HEK293 (cell line): ENCODE data around the gene GJB4.

ENCODE experiments used
- CTCF ChIA-PET: fragments of 350-600 bp; formaldehyde crosslinking; extraction: SDS; loops from one replicate; lab custom pipeline; 2021; ENCODE audit warnings: antibody characterized with exemption; lab: Yijun Ruan, JAX
- POLR2A ChIA-PET: fragments of 300-600 bp; formaldehyde crosslinking; extraction: SDS; loops from one replicate; lab custom pipeline; 2020; ENCODE audit warnings: antibody characterized with exemption, inconsistent platforms; lab: Yijun Ruan, JAX
- H3K27ac ChIP-seq: fragments of 200-500 bp; sonication (Bioruptor generic); 2 replicates; pipeline ENCODE4 v1.5.1; 2014; ENCODE audit warnings: low read depth, low read length, control low read depth, inconsistent platforms; ENCODE audit errors: extremely low read depth
- H3K36me3 ChIP-seq, 2 experiments: fragments of 200-500 bp in 1 of 2; sonication (Bioruptor generic) in 1 of 2; 1 replicate in 1 of 2; 2 replicates in 1 of 2; pipeline ENCODE4 v1.5.1; 2014 to 2017; ENCODE audit warnings: inconsistent platforms in 2 of 2, low read length in 2 of 2; ENCODE audit not compliant: control insufficient read depth in 2 of 2, insufficient read depth in 1 of 2
- H3K4me1 ChIP-seq: fragments of 200-500 bp; sonication (Bioruptor generic); 2 replicates; pipeline ENCODE4 v1.5.1; 2014; ENCODE audit warnings: mild to moderate bottlenecking, low read length, inconsistent platforms; ENCODE audit not compliant: control insufficient read depth, insufficient read depth
- H3K4me3 ChIP-seq: 2 replicates; pipeline ENCODE4 v1.5.1; 2011; ENCODE audit warnings: low read depth, mild to moderate bottlenecking, control low read depth, low read length, moderate library complexity
- H3K9me3 ChIP-seq: fragments of 200-500 bp; sonication (Bioruptor generic); 2 replicates; pipeline ENCODE4 v1.5.1; 2014; ENCODE audit warnings: low read depth, low read length, inconsistent platforms; ENCODE audit not compliant: control insufficient read depth, insufficient read depth
- GLIS1 ChIP-seq: fragments of 450-650 bp; formaldehyde crosslinking; IDR thresholded peaks from 2 replicates; pipeline ENCODE4 v1.5.1; 2016; ENCODE audit warnings: missing biosample characterization, missing genetic modification characterization
- IKZF3 ChIP-seq: fragments of 450-650 bp; IDR thresholded peaks from 2 replicates; pipeline ENCODE4 v1.5.0; 2018; ENCODE audit warnings: missing biosample characterization, mild to moderate bottlenecking, missing genetic modification characterization, moderate library complexity
- KLF1 ChIP-seq: fragments of 450-650 bp; formaldehyde crosslinking; IDR thresholded peaks from 2 replicates; pipeline ENCODE4 v1.5.1; 2016; ENCODE audit warnings: missing biosample characterization, missing genetic modification characterization
- MYNN ChIP-seq: fragments of 450-650 bp; formaldehyde crosslinking; IDR thresholded peaks from 2 replicates; pipeline ENCODE4 v1.5.1; 2016; ENCODE audit warnings: missing biosample characterization, missing genetic modification characterization, borderline replicate concordance
- PRDM1 ChIP-seq: fragments of 450-650 bp; formaldehyde crosslinking; IDR thresholded peaks from 2 replicates; pipeline ENCODE4; 2016; ENCODE audit warnings: missing biosample characterization, missing genetic modification characterization
- SP7 ChIP-seq: fragments of 450-650 bp; formaldehyde crosslinking; IDR thresholded peaks from 2 replicates; pipeline ENCODE4 v1.5.1; 2016; ENCODE audit warnings: missing biosample characterization, missing genetic modification characterization
- ZBTB48 ChIP-seq: fragments of 450-650 bp; formaldehyde crosslinking; IDR thresholded peaks from 2 replicates; pipeline ENCODE4 v1.5.1; 2016; ENCODE audit warnings: missing biosample characterization, missing genetic modification characterization
- ZNF133 ChIP-seq: fragments of 450-650 bp; formaldehyde crosslinking; IDR thresholded peaks from 2 replicates; pipeline ENCODE4 v1.5.1; 2016; ENCODE audit warnings: missing biosample characterization, missing genetic modification characterization
- ZNF354C ChIP-seq: fragments of 450-650 bp; formaldehyde crosslinking; IDR thresholded peaks from 2 replicates; pipeline ENCODE4 v1.5.1; 2016; ENCODE audit warnings: missing biosample characterization, missing genetic modification characterization, low read depth, borderline replicate concordance
- ZNF366 ChIP-seq: fragments of 450-650 bp; formaldehyde crosslinking; conservative IDR thresholded peaks from 2 replicates; pipeline ENCODE4 v1.5.1; 2016; ENCODE audit warnings: missing biosample characterization, missing genetic modification characterization
- ZNF473 ChIP-seq: fragments of 450-650 bp; formaldehyde crosslinking; IDR thresholded peaks from 2 replicates; pipeline ENCODE4 v1.5.1; 2017; ENCODE audit warnings: missing biosample characterization, missing genetic modification characterization
- ZNF530 ChIP-seq: fragments of 450-650 bp; formaldehyde crosslinking; IDR thresholded peaks from 2 replicates; pipeline ENCODE4 v1.5.1; 2016; ENCODE audit warnings: low read depth, missing biosample characterization, missing genetic modification characterization
- ZNF600 ChIP-seq: fragments of 450-650 bp; formaldehyde crosslinking; IDR thresholded peaks from 2 replicates; pipeline ENCODE4 v1.5.1; 2016; ENCODE audit warnings: missing biosample characterization, missing genetic modification characterization
- ZNF660 ChIP-seq: fragments of 450-650 bp; IDR thresholded peaks from 2 replicates; pipeline ENCODE4 v1.5.1; 2018; ENCODE audit warnings: missing biosample characterization, mild to moderate bottlenecking, missing genetic modification characterization
- ZXDB ChIP-seq: fragments of 450-650 bp; formaldehyde crosslinking; IDR thresholded peaks from 2 replicates; pipeline ENCODE4 v1.5.1; 2016; ENCODE audit warnings: missing biosample characterization, missing genetic modification characterization
- TF ChIP-seq, protein P1 (sequence below): fragments of 450-650 bp; formaldehyde crosslinking; IDR thresholded peaks from 2 replicates; pipeline ENCODE4 v1.5.1; 2016; ENCODE audit warnings: missing biosample characterization, missing genetic modification characterization
- TF ChIP-seq, protein P2 (sequence below): fragments of 450-650 bp; formaldehyde crosslinking; IDR thresholded peaks from 2 replicates; pipeline ENCODE4 v1.5.1; 2016; ENCODE audit warnings: missing biosample characterization, missing genetic modification characterization
- TF ChIP-seq, protein P3 (sequence below): fragments of 450-650 bp; formaldehyde crosslinking; IDR thresholded peaks from 2 replicates; pipeline ENCODE4 v1.5.1; 2016; ENCODE audit warnings: missing biosample characterization, missing genetic modification characterization
- TF ChIP-seq, protein P4 (sequence below): fragments of 450-650 bp; formaldehyde crosslinking; IDR thresholded peaks from 2 replicates; pipeline ENCODE4 v1.5.1; 2017; ENCODE audit warnings: missing biosample characterization, missing genetic modification characterization

Gene GJB4

DNA sequence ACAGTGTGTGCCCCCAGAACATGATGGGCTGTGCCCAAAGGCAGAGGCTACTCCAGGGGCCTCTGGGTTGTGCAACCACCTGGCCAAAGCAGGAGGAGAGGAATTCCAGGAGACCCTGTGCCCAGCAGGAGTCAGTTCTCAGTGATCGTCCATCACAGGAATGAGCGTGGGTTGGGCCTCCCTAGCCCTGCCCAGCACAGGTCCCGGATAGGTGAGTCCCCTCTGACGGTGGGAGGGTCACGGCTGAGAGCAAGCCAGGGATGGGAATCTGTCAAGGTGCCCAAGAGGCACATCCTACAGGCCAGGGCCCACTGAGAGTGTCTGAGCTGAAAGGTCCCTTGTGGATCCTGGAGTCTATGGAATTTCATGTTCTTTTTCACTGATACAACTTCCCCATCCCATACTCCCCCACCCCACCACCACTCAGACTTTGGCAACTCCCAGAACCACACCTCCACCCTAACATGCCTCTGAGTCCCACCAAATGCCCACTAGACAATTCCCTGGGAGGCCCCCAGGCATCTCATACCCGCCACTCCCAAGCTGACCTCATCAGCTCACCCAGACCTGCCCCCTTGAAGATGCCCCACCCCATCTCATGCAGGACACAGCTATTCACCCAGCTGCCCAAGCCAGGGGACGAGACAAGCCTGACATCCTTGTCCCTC, 3.1 kb downstream of the GJB4 start:
- H3K4me1 ChIP-seq, result no peaks in the 10 kb centered on the region
- no peak for TF ChIP-seq ZNF530 (tag by site-specific recombination)
- TF ChIP-seq, protein P1, sequence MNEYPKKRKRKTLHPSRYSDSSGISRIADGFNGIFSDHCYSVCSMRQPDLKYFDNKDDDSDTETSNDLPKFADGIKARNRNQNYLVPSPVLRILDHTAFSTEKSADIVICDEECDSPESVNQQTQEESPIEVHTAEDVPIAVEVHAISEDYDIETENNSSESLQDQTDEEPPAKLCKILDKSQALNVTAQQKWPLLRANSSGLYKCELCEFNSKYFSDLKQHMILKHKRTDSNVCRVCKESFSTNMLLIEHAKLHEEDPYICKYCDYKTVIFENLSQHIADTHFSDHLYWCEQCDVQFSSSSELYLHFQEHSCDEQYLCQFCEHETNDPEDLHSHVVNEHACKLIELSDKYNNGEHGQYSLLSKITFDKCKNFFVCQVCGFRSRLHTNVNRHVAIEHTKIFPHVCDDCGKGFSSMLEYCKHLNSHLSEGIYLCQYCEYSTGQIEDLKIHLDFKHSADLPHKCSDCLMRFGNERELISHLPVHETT, result no peak
- peak; percentile 68 for TF ChIP-seq KLF1 (tag by site-specific recombination)
- H3K9me3 ChIP-seq, result no peaks in the 10 kb centered on the region
- H3K36me3 ChIP-seq, result no peaks in the 10 kb centered on the region
- no peak overlapping the region for H3K27ac ChIP-seq
- H3K4me3 ChIP-seq, result no peak overlapping the region
- CTCF ChIA-PET, result interaction anchor here (0.9 kb wide), 1 partner anchor 16 kb away, joined by 3 read pairs; no protein-coding TSS in a partner anchor
- POLR2A ChIA-PET, result no interaction called here

DNA sequence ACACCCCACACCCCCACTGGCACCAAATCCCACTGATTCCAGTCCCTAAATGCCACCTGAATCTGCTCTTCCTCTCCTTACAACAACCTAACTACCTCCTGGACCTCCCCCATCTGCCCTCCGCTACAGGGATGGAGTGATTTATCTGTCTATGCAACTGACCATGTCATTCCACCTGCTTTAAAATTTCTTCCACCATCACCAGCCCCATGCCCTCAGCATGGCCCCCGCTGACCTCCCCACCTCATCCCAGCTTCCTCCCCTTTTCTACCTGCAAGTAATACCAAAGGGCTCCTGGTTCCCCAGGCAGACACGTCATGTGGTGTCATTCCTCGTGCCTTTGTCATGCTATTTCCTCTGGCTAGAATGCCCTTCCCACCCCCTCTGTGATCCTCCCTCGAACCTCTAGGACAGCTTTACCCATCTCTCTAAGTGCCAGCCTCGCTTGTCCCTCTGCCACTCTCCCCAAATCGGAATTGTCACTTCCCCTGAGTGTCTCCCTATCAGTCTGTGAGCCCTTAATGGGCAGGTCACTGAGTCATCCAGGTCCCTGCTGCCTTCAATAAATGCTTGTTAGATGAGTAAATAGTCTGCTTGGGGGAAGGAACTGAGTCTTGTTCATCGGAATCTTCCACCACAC, 3.7 kb downstream of the GJB4 start:
- TF ChIP-seq SP7, result no peak
- TF ChIP-seq GLIS1 (tag by site-specific recombination), result peak; percentile 37; the same call in 1 of the 2 replicates
- TF ChIP-seq ZBTB48 (tag by site-specific recombination), result peak; percentile 54; the same call in 1 of the 2 replicates
- TF ChIP-seq, protein P2, sequence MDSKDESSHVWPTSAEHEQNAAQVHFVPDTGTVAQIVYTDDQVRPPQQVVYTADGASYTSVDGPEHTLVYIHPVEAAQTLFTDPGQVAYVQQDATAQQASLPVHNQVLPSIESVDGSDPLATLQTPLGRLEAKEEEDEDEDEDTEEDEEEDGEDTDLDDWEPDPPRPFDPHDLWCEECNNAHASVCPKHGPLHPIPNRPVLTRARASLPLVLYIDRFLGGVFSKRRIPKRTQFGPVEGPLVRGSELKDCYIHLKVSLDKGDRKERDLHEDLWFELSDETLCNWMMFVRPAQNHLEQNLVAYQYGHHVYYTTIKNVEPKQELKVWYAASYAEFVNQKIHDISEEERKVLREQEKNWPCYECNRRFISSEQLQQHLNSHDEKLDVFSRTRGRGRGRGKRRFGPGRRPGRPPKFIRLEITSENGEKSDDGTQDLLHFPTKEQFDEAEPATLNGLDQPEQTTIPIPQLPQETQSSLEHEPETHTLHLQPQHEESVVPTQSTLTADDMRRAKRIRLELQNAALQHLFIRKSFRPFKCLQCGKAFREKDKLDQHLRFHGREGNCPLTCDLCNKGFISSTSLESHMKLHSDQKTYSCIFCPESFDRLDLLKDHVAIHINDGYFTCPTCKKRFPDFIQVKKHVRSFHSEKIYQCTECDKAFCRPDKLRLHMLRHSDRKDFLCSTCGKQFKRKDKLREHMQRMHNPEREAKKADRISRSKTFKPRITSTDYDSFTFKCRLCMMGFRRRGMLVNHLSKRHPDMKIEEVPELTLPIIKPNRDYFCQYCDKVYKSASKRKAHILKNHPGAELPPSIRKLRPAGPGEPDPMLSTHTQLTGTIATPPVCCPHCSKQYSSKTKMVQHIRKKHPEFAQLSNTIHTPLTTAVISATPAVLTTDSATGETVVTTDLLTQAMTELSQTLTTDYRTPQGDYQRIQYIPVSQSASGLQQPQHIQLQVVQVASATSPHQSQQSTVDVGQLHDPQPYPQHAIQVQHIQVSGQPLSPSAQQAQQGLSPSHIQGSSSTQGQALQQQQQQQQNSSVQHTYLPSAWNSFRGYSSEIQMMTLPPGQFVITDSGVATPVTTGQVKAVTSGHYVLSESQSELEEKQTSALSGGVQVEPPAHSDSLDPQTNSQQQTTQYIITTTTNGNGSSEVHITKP (tag by site-specific recombination), result 0 out of 2 replicates have a peak, but pooled peaks have one; percentile 11
- TF ChIP-seq PRDM1 (tag by site-specific recombination), result 0 out of 2 replicates have a peak, but pooled peaks have one; percentile 23
- no peak for TF ChIP-seq ZNF354C
- peak; percentile 100 for TF ChIP-seq ZNF660 (tag by site-specific recombination)
- TF ChIP-seq ZXDB (tag by site-specific recombination), result no peak
- no peak for TF ChIP-seq ZNF133 (tag by site-specific recombination)
- 0 out of 2 replicates have a peak, but pooled peaks have one; percentile 45 for TF ChIP-seq ZNF600 (tag by site-specific recombination)
- TF ChIP-seq MYNN, result no peak
- no peak for TF ChIP-seq IKZF3 (tag by site-specific recombination)
- TF ChIP-seq ZNF366 (tag by site-specific recombination), result peak; percentile 19; the same call in 1 of the 2 replicates
- no peak for TF ChIP-seq ZNF473 (tag by site-specific recombination)
- TF ChIP-seq, protein P3, sequence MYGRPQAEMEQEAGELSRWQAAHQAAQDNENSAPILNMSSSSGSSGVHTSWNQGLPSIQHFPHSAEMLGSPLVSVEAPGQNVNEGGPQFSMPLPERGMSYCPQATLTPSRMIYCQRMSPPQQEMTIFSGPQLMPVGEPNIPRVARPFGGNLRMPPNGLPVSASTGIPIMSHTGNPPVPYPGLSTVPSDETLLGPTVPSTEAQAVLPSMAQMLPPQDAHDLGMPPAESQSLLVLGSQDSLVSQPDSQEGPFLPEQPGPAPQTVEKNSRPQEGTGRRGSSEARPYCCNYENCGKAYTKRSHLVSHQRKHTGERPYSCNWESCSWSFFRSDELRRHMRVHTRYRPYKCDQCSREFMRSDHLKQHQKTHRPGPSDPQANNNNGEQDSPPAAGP (tag by site-specific recombination), result 0 out of 2 replicates have a peak, but pooled peaks have one; percentile 42
- TF ChIP-seq, protein P4, sequence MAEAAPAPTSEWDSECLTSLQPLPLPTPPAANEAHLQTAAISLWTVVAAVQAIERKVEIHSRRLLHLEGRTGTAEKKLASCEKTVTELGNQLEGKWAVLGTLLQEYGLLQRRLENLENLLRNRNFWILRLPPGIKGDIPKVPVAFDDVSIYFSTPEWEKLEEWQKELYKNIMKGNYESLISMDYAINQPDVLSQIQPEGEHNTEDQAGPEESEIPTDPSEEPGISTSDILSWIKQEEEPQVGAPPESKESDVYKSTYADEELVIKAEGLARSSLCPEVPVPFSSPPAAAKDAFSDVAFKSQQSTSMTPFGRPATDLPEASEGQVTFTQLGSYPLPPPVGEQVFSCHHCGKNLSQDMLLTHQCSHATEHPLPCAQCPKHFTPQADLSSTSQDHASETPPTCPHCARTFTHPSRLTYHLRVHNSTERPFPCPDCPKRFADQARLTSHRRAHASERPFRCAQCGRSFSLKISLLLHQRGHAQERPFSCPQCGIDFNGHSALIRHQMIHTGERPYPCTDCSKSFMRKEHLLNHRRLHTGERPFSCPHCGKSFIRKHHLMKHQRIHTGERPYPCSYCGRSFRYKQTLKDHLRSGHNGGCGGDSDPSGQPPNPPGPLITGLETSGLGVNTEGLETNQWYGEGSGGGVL (tag by site-specific recombination), result 0 out of 2 replicates have a peak, but pooled peaks have one; percentile 20
- Histone ChIP-seq H3K9me3 (no peaks in the 10 kb centered on the region), H3K4me3 (no peak overlapping the region), H3K27ac (no peak overlapping the region), H3K36me3 (no peaks in the 10 kb centered on the region), H3K4me1 (no peaks in the 10 kb centered on the region)
- CTCF ChIA-PET, result interaction anchor here (0.9 kb wide), 1 partner anchor 17 kb away, joined by 3 read pairs; no protein-coding TSS in a partner anchor
- POLR2A ChIA-PET, result no interaction called here
